Measurements from ENCODE around the gene NDUFB10.
"Not testable (repeated sequence)": the region's sequence is repeated elsewhere in the genome, so short reads cannot be mapped to it uniquely, and the experiment has no call there.

The NDUFB10 gene

GRCh38 chr16:1946495-1947368 lies 12.6 kb upstream of the NDUFB10 start:
- DNase-seq (ENCODE audit: low read depth in 2 of 2), result no peak

DNA sequence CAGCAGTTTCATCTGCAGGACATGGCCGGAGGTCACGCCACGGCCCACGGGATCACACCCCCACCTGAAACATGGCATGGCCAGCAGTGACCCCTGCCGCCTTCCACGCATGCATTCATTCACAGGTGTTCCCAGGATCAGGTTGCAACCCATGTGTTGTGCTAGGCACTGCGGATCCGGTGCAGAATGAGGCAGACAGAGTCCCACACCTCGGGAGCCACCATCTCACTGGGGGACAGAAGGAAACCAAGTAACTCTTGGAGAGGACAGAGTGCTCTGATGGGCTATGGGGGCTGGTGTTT lies 12.0 kb upstream of the NDUFB10 start:
- no peak for DNase-seq (ENCODE audit: low read depth in 2 of 2)

GRCh38 chr16:1949507-1949906 lies 9.8 kb upstream of the NDUFB10 start:
- DNase-seq (ENCODE audit: low read depth in 2 of 2), result no peak

- DNase-seq (ENCODE audit: low read depth in 2 of 2), result no peak
These were observed 9.3 kb upstream of the NDUFB10 start for GRCh38 chr16:1950047-1950446.

DNA sequence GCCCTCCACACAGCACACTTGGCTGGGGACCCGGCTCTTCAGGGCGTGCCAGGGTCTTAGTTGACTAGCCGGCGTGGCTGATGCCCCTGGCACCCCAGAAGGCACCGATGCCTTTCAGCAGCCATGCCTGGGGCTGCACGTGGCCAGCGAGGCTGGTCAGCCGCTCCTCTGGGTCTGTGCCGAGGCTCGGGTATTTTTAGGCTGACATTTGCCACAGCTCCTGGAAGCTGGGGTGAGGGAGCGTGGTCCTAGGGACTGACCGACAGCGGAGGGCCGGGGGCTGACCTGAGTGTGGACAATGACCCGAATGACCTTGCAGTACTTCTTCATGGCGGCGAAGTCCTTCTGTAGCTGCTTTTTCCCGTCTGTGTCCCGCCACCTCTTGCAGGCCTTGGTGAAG lies 8.8 kb upstream of the NDUFB10 start:
- no peak for DNase-seq (ENCODE audit: low read depth in 2 of 2)

- no peak for DNase-seq (ENCODE audit: low read depth in 2 of 2)
These were observed 5.6 kb upstream of the NDUFB10 start for GRCh38 chr16:1953734-1954133.

- DNase-seq (ENCODE audit: low read depth in 2 of 2), result not testable (repeated sequence)
These were observed 1.8 kb upstream of the NDUFB10 start for GRCh38 chr16:1957434-1958142.

DNA sequence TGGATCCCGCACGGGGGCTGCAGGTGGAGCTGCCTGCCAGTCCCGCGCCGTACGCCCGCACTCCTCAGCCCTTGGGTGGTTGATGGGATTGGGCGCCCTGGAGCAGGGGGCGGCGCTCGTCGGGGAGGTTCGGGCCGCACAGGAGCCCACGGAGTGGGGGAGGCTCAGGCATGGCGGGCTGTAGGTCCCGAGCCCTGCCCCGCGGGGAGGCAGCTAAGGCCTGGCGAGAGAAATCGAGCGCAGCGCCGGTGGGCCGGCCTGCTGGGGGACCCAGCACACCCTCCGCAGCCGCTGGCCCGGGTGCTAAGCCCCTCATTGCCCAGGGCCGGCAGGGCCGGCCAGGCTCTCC lies 1.2 kb upstream of the NDUFB10 start:
- DNase-seq (ENCODE audit: low read depth in 2 of 2), result not testable (repeated sequence)

DNA sequence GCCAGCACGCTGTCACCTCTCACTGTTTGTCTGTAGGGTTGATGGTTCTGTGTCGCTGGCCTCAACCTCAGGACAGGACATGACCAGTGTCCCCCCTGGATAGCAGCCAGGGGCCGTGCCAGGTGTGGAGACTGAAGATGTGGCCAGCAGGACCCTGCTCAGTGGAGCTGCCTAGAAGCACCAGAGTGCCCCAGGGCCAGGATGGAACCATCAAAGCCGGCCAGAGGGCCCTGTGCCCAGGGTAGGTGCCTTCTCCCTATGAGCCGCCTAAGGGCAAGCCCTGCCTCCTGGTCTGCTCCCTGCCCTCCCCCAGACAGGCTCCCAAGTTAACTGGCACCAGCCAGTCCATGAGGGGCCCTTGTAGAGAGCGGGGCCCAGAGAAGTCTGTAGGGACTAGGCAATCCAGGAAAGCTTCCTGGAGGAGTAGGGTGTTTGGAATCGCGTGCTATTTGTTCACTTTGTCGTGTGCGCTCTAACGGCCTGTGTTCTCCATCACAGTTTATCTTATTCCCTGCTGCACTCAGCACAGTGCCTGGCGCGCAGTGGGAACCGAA lies 546 bp upstream of the NDUFB10 start:
- no peak for DNase-seq (ENCODE audit: low read depth in 2 of 2)

DNA sequence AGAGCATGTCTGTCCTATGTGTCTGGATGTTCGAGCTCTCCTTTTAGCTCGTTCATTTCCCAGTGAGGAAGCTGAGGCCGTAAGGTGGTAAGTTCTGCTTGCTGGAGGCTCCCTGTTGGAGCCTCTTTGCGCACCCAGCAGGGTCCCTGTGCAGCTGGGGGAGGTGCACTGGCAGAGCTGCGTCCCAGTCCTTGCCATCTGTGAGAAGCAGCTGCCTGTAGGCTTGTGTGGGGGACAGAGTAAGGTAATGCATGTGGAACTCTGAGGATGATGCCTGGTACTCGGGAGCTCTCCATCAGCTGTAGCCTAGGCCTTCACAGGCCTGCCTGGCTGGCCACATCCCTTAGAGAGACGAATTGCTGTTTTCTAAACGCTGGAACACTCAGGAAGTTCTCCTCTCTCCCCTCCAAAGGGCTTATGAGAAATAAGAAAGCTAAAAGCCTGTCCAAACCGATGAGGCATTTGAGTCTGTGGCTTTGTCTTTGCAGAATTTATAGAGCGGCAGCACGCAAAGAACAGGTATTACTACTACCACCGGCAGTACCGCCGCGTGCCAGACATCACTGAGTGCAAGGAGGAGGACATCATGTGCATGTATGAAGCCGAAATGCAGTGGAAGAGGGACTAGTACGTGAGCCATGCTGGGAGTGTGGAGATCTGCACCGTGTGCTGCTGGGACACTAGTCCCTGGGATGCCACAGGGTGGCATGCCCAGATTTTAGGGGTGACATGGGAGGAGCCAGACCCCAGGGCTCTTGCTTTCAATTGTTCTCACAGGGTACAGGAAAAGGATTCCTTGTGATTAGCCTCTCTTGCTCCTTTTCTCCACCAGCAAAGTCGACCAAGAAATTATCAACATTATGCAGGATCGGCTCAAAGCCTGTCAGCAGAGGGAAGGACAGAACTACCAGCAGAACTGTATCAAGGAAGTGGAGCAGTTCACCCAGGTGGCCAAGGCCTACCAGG lies 1.6 kb downstream of the NDUFB10 start:
- DNase-seq (ENCODE audit: low read depth in 2 of 2), result no peak

- DNase-seq (ENCODE audit: low read depth in 2 of 2), result no peak
These were observed 2.3 kb downstream of the NDUFB10 start for GRCh38 chr16:1961651-1962067.

DNA sequence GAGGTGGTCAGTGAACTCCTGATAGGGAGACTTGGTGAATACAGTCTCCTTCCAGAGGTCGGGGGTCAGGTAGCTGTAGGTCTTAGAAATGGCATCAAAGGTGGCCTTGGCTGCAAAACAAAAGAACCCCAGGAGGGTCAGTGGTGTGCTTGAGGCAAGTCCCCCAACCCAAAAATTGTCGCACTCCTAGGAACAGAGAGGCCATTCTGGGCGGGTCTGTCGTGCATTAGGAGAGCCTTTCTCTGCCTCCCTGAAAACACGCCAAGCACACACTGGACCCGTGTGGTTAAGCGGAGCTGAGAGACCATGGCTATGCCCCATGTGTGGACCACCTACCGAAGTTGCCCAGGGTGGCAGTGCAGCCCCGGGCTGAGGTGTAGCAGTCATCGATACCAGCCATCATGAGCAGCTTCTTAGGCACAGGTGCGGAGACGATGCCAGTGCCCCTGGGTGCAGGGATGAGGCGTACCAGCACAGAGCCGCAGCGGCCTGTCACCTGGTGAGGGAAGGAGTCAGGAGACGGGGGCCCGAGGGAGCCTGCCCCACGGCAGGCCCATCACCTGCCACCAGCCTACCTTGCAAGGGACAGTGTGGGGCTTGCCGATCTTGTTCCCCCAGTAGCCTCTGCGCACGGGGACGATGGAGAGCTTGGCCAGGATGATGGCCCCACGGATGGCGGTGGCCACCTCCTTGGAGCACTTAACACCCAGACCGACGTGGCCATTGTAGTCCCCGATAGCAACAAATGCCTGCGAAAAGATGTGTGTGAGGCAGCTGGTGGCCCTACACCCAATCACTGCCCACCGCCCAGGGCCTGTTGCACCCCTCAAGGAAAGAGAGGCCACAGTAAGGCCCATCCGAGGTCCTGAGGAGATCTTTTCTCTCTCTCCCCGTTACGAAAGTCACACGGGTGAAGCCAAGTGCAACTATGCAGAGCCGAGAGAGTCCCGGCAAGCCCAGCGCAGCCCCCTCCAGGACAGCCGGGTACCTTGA lies 3.1 kb downstream of the NDUFB10 start:
- not testable (repeated sequence) for DNase-seq (ENCODE audit: low read depth in 2 of 2)

- DNase-seq (ENCODE audit: low read depth in 2 of 2), result no peak
These were observed 4.6 kb downstream of the NDUFB10 start for GRCh38 chr16:1963806-1964505.

DNA sequence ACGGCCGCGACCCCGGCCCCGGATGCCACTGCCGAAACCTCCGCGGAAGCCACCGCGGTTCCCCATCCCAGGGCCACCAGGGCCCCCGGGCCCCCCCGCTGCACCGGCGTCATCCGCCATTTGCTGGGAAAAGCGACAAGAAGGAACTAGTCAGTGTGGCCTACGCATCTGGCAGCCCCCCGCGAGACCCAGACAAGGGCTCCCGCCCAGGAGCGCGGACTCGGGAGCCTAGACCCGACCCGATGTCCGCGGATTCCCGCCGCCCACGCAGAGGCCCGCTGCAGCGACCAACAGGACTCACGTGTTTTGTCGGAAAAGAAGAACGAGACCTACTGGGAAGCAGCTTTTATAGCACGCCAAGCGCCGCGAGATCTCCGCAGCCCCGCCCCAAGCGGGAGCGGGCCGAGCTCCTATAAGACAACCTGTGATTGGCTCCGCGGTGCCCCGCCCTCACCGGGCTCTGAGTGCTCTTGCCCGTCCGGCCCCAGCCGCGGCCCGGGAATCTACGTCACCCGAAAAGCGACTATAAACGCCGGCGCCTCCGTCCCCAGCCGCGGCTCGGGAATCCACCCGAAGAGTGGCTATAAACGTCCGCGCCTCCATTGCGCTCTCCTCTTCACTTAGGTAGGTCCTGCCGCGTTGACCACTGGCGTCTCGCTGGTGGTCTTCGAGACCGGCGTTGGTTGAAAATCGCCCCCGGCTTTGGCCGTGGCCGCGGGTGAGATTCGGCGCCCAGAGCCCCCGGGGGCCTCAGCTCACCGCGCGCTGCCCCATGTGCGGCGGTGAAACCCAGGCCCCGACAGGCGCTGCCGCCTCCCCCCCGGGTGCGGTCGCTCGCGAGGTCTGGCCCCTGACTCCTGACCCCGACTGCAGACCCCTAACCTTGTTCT lies 5.4 kb downstream of the NDUFB10 start, which contains the start of gene RPS2:
Gene RPS2 (minus strand): TSS at position 321 of the 890 bp plus-strand sequence. CDS start 201 bp downstream, at position 120.
- DNase-seq (ENCODE audit: low read depth in 2 of 2), result peak; percentile 92 to 94

DNA sequence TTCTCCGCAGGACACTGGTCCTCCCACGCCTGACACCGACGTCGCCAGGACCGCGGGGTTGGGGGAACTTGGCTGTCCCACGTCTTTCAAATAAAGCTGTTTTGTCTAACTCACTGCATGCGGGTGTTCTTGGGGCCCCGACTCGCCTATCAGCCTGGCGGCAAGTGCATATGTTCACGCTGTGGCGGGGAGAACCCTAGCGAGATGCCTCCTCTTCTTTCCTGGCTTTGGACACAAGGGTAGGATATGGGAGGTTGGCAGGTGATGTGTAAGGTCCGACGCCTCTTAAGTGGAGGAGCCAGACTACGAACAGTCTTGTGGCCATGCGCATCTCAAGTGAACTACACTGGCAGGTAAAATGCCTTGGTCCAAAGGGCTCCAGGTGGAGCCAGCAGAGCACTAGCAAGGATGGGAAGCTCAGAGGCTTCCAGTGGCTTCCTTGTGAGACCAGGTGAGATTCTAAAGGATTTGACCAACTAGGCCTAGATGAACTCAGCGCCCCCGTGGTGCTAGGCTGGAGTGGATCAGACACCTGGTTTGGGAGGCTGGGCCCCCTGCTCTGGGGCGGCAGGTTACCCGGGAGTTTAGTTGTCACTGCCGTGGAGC lies 6.2 kb downstream of the NDUFB10 start:
- no peak for DNase-seq (ENCODE audit: low read depth in 2 of 2)

DNA sequence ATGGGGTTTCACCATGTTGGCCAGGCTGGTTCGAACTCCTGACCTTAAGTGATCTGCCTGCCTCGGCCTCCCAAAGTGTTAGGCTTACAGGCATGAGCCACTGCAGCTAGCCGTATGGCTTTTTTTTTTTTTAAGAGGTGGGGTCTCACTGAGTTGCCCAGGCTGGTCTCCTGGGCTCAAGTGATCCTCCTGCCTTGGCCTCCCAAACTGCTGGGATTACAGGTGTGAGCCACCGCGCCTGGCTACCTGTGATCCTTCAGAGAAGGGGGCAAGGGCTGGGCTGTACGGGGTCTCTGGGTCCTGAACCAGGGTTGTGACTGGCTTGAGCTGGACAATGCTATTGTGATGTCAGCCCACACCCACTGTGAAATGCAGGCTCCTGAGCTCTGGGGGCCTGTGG lies 7.1 kb downstream of the NDUFB10 start, which contains the start of gene RNF151:
Gene RNF151 (plus strand): TSS at position 397 of the 400 bp plus-strand sequence. CDS start 26 bp downstream, outside the sequence.
- no peak for DNase-seq (ENCODE audit: low read depth in 2 of 2)

- no peak for DNase-seq (ENCODE audit: low read depth in 2 of 2)
These were observed 9.0 kb downstream of the NDUFB10 start for GRCh38 chr16:1968146-1968953.
